Epithelial cell of prostate (primary cell): Measurements from ENCODE around the gene ZDHHC14.
"Not testable (repeated sequence)": the region's sequence is repeated elsewhere in the genome, so short reads cannot be mapped to it uniquely, and the experiment has no call there.

Experiments used
- DNase-seq: peaks from one replicate; pipeline ENCODE4 v3.0.0-alpha.2; 2011; ENCODE audit warnings: low read depth, low spot score
- H3K27ac ChIP-seq: fragments of 450-650 bp; 2 replicates; pipeline ENCODE4 v1.5.1; 2017; ENCODE audit warnings: mild to moderate bottlenecking

The ZDHHC14 gene

DNA sequence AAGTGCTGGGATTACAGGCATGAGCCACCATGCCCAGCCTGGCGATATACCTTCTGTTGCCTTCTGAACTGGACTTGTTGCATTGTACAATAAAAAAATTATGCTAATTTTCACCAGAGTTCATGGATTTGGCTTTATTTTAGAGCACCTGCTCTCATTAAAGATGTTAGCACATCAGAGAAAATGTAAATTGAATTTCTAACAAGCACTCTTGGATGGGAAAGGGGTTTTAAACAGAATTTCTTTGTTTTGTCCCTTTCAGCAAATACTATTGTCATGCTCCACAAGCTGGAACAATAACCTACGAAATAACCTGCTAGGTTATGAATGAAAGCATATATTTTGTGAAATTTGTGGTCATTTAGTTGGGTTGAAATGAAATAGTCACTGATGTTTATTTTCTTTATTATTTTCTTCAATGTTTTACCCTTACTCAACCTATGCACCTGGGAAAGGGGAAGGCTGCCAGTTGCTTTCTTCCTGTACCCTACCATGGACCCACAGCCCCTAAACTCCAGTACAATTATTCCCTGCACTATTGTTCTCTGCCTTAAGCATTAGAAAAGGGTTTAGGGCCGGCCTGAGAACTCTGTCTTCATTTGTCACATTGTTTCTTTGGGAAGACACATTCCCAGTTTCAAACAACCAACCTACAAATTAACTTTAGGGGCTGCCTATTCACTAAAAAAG is 22.2 kb downstream of the ZDHHC14 start:
- DNase-seq: no peak
- no peak overlapping the region for H3K27ac ChIP-seq

DNA sequence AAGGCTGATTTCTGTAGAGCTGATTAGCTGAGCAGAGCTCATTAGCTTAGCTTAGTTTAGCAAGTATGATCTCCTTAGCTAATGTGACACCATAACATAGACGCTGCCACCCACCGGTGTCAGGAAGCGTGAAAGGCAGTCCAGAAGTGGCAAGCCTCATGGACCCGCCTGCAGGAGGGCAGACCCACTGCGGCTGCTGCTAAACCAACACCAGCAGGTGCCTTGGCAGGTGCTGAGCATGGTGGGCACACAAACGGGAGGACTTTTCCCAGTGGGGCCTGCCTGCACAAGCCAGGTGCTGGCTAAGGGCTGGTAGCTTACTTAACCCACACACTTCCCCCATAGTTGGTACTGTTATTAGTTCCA is 22.7 kb downstream of the ZDHHC14 start:
- no peak overlapping the region for H3K27ac ChIP-seq
- DNase-seq: no peak

DNA sequence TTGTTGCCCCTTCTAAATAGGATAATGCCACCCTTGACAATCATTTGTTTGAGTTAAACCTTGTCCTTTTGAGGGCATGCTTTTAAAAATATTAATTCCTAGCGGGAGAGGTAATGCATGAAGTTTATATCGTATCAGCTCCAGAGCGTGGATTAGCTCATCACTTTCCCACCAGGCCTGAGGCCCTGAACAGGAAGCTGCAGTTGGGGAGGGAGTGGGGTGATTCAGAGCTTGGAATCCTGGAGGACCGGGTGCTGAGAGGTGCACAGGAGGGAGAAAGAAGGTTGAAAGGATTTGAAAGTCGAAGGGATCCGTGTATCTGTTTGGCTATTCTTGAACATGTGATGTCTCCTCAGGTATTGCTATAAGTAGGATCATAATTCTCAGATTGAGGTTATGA is 25.0 kb downstream of the ZDHHC14 start:
- no peak for DNase-seq
- no peak overlapping the region for H3K27ac ChIP-seq

DNA sequence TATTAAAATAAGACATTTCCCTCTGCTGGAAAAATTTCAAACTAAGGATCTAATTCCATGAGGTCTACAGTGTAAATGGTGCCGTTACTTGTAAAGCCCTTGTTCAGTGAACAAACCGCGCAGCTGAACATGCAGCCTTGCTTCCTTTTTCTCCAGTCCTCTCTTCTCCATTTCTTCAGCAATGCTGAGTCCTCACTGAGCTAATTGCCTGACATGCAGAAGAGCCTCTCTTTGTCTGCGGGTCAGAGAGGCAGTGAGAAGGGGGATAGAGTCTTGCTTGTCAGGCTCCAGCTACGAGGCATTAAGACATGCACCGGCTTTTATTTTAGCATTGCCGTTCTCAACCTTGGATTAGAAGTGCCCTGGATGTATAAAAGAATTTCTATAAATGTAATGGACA is 25.7 kb downstream of the ZDHHC14 start:
- no peak for DNase-seq
- H3K27ac ChIP-seq: no peak overlapping the region

DNA sequence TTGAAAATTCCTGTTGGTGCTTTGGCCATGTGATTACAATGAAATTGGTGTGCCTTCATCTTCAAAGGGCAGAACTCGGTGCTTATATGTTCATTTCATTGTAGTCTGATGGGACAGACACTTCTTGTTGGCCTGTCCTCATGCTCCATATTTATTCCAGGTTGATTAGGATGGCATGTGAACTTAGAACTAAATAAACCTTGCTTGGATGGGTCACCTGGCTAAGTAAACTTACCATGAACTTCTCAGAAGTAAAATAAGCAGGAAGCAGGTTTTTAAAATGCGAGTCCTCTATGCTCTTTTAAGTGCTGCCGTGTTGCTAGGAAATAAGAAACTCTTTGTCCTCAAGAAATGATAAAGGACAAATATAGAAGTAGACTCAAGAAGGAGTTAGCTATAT is 26.7 kb downstream of the ZDHHC14 start:
- no peak overlapping the region for H3K27ac ChIP-seq
- DNase-seq: no peak

DNA sequence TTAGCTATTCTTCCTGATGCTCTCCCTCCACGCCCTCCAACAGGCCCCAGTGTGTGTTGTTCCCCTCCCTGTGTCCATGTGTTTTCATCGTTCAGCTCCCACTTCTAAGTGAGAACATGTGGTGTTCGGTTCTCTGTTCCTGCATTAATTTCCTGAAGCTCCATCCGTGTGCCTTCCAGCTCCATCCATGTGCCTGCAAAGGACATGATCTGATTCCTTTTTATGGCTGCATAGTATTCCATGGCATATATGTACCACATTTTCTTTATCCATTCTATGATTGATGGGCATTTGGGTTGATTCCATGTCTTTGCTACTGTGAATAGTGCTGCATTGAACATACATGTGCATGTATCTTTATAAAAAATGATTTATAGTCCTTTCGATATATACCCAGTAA is 27.4 kb downstream of the ZDHHC14 start:
- H3K27ac ChIP-seq, DNase-seq: not testable (repeated sequence)

DNA sequence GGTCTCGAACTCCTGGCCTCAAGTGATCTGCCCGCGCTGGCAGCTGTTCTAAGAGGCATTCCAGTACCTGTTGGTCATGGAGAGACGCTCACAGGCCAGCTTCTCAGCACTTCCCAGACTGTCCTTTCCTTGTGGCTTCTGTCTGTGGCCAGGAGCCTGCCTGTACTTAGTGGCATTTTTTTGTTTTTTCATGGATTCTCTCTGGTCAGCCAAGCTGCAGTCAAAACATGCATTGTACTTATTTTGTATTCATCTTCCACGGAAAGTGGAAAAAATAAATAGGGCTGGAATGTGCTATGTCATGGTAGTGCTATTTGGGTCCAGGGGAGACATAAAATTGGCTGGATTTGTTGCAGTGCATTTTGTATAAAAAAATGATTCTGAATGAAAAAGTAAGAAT is 29.1 kb downstream of the ZDHHC14 start:
- no peak for DNase-seq
- H3K27ac ChIP-seq: no peak overlapping the region

DNA sequence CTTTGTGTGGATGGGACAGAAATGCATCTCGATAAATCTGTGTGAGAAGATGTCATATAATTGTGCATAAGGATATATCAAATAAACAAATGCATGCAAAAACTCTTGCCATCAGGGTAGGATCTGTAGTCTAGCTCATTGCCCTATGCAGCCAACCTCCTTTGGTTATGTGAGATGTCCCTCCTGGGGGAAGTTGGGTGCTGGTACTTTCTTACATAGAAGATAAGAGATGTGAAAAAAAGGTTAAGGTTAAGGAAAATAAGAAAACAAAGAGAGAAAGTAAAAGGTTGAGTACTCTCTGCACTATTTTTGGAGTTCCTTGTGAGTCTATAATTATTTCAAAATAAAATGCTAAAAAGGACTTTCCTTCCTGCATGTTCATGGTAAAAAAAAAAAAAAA is 30.4 kb downstream of the ZDHHC14 start:
- no peak overlapping the region for H3K27ac ChIP-seq
- DNase-seq: no peak

DNA sequence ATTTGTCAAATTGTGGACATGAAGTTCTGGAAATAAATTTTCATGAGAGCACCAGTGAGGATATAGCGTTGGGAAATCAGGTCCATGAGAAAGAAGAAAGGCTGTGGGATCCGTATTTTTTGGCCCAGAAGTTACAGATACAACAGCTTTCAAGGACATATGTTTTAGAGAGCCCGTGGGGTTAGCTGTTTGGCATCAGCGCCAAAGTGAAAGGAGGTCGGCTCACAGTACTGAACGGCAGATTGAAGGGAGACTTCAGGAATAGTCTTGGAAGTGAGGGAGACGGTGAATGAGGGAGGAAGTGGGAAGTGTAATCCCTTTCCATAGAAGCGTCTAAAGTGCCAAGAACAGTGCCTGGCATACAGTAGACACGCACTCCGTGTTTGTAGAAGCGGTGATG is 31.8 kb downstream of the ZDHHC14 start:
- H3K27ac ChIP-seq: no peak overlapping the region
- DNase-seq: no peak

DNA sequence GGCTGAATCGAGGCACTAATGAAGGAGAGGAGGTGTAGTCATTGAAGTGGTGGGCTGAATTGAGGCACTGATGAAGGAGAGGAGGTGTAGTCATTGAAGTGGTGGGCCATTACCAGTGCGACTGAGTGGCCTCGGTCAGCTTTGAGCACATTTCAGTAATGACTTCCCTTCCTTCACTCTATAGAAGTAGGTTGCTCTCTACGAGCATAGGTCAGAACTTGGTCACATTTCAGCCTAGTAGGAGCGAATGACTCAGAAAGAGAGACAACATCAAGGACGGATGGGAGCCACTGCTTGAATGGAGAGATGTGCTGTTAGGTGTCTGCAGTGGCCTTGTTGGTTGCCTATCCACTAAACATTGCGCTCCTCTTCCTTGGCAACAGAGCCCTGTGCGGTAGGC is 39.5 kb downstream of the ZDHHC14 start:
- DNase-seq: no peak
- H3K27ac ChIP-seq: no peak overlapping the region

DNA sequence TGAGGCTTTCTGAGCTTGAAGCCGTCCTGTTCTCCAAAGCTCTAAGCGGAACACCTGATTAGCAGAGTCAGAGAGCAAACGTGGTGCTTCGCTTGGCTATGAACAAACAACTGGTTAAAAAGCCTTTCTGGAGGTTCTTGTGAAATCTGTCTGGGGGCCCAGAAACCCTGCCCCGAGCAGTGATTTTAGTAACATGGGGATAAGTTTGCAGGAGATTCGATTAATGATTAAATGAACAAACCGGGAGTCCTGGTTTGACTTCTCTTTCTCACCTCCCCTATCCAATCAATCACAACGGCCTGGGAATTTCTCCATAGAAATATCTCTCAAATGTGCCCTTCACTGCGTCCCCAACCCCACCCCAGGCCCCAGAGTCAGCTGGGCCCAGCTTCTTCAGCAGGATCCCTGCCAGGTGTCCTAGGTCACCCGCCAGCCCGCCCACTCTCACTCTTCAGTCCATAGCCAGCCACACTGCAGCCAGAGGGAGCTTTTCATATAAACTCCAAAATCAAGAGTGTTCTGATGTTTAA is 43.6 kb downstream of the ZDHHC14 start:
- no peak for DNase-seq
- H3K27ac ChIP-seq: no peak overlapping the region

DNA sequence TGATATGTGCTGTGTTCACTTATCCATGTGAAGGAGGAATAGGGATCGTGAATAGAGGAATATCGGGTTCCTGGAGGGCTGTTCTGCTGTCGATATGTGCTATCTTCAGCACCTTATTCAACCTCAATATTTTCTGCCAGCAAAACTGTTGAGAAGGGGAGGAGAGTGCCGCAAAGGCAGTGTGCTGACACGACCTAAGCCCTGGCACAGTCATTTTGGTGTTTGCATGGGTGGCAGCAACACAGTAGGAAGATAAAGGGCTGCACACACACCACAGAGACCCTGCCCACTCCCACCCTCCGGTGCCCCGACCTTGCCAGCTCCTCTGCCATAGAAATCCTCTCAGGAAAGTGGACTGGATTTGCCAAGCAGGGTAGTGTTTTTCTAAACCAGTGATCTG is 47.0 kb downstream of the ZDHHC14 start:
- H3K27ac ChIP-seq: no peak overlapping the region
- no peak for DNase-seq

DNA sequence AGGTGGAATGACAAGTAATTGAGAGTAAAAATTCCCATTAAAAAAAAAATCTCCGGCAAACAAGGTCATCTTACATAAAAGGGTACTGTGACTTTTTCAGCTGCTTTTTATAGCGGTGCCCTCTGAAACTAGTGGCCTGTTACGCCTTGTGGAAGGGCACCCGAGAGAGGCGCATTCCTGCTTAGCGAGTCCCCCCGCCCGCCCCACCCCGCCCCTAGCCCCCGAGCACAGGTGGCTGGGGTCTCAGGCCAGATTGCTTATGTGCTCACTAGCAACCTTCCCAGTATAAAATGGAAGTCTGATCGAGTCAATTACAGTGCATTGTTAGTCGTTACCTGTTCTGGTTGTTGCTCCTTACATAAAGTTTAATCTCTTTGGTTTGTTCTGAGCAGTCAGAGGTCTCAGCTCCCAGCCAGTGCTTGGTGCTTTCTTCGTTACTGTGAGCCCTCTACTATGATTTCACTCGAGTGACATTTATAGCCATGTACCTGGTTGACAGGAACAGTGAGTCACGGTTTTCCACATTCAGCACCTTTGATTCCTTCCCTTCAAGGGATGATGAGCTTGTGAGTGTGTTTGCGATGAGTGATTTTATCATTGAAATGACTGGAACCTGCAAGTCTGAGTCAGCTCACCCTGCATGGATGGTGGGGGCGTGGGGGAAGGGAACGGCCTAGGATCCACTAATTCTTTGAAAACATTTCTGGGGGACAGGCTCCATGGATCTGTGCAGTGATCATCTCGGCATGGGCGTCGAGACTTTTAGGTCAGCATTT is 47.6 kb downstream of the ZDHHC14 start:
- DNase-seq: peak; percentile 82
- H3K27ac ChIP-seq: no peak overlapping the region

DNA sequence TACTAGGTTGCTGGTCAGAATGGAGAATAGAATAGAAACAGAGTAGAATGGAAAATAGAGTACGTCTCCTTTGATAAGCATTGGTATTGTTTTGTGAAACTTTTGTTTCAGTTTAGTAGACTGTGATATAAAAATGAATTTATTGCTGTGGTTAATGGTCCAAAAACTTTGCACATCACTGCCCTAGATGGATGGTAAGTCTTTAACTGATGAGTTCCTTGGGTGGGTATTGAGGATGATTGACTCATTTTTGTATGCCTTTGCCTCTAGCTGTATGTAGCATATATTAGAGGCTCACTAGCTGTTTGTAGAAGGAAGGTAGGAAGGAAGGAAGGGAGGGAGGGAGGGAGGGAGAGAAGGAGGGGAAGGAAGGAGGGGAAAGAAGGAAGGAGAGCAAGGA is 48.3 kb downstream of the ZDHHC14 start:
- H3K27ac ChIP-seq: no peak overlapping the region
- no peak for DNase-seq

DNA sequence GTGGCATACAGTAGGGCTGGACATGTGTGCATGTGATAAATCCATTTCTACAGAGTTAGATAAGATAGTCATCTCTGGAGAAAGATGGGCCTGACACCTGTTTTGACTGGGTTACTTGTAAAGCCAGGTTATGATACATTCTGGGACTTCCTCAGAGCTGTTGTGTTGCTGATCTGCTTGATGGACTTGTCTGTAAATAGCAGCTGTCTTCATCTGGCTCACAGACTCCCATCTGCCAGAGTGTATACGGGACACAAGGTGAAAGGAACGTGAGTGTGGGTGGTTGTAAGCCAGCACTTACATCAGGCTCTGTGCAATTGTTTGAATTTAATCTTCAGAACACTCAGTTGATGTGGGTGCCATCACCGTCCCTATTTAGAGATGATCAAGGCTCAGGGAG is 49.8 kb downstream of the ZDHHC14 start:
- DNase-seq: no peak
- no peak overlapping the region for H3K27ac ChIP-seq

DNA sequence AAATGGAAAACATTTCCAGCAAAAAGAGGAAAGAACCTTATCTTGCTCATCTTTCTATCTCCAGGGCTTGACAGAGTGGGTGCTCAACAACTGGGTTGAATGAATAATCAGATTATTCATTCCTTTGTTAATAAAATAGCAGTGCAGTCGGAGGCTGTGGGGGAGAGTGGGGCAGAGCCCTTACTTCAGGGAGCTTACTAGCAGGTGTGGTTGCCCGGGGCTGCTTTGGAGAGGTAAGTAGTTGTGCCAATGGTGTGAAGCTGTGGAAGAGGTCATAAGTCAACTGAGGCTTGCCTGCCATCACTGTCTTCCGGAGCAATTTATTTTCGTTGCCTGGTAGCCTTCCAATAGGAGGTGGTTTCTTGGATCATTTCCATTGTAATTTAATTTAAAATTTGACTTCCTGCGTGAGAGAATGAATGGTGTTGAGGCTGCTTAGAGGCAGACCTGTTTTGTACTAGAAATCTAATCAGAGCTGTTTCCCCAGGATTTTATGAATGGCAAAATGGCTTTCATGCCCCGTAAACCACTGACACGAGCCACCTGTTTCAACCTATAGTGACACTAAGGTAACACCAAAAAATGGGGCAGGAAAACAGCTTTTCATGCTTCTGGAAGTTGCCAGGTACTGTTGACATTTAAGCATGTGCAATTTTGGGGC is 51.4 kb downstream of the ZDHHC14 start:
- H3K27ac ChIP-seq: no peak overlapping the region
- DNase-seq: no peak

DNA sequence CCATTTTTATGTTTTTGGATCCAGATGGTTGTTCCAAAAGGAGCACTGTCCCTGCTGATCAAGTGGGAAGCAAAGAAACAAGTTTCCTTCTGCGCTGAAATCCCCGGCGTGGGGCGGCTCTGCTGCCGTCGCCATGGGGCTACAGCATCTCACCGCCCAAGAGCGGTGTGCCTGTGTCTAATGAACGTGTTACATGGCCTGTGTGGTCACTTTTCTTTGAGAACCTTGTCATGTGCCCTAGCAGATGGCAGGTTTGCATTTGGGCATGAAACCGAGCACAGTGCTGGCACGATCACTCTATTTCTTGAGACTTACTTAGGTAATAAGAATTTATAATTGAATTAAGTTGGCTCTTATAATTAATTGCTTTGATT is 51.9 kb downstream of the ZDHHC14 start:
- no peak overlapping the region for H3K27ac ChIP-seq
- DNase-seq: no peak

DNA sequence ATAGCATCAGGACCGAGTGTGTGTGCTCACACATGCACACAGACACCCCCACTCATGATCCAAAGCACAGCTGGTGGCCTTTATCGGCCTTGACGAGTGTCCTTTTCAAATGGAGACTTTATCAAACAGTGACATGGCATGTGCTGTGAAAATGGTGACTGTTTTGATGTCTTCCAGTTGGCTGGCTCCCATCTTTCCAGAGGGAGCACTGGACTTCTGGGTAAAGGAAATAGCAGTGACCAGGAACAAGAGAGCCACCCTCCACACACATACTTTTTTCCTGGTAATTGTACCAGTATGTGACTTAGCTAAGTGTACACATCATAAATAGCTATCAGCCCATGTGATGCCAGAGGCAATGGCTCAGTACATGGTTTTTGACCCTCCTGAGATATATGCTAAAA is 52.7 kb downstream of the ZDHHC14 start:
- DNase-seq: no peak
- H3K27ac ChIP-seq: no peak overlapping the region

DNA sequence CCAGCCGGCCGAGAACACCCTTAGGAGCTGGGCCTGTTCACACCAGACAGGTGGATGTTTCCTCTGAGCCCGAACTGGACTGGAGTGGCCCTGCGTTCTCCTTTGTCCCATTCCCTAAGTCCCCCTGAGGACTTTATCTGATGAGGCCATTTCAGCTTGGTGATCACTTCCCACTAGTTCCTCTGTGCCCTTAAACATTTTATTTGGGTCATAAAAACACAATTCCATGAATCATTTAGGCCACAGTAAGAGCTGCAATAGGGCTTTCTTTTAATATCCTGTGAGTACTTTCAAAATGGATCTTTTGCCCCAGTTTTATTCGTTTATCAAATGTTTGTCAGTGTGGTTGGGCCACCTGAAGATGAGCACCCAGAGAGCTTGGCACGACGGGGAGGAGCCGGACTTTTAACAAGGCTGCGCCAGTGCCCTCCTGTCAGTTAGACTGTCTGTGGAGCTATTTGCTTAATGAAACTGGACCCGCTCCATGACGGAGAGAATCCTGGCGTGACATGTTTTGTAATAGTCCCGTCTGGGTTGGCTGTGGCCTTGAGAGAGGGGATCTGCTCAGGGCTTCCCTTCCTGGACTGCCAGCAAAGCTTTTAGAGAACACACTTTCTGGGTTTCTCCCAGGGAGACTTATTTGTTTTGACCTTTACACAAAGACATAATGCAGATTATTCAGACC is 53.5 kb downstream of the ZDHHC14 start:
- no peak for DNase-seq
- no peak overlapping the region for H3K27ac ChIP-seq

DNA sequence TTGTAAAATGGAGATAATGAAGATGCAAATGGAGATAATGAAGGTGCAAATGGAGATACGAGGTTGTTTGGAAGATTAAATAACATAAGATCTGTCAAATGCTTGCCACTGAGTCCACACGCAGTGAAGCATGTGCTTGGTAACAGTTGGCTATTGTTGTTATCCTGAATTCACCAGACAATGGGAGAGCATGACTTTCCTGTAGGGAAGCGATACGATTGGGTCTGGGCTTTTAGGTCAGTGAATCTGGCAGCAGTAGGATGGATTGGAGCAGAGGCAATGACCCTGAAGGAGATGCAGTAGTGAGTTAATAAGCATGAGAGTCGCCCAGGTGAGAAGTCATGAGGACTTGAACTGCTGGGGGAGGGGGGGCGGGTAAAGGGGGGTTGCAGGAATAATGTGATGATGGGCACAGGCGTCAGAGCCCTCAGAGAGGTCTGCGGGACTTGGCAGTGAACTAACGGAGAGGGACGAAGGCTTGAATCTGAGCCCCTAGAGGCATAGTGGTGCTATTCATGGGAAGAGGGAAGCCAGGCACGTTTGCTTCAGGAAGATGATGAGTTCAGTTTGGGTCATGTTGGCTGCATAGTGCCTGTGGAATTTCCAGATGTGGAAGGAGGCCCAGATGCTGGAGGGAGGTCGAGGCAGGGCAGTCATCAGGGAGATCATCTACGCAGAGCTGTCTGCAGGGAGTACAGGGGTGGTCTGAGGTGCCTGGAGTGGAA is 55.4 kb downstream of the ZDHHC14 start:
- no peak for DNase-seq

More for the DNA sequence above, 55.4 kb downstream of the ZDHHC14 start:
- H3K27ac ChIP-seq: no peak overlapping the region
